NB4 (cell line): ENCODE measurements around the gene NEURL2.

Experiments
- MYC ChIP-seq: IDR thresholded peaks from 2 replicates; pipeline ENCODE4 v1.6.1; 2011; ENCODE audit warnings: low read depth, low read length
- POLR2A ChIP-seq: IDR thresholded peaks from 2 replicates; pipeline ENCODE4 v1.6.1; 2011; ENCODE audit warnings: mild to moderate bottlenecking; ENCODE audit not compliant: insufficient read length; ENCODE audit errors: extremely low read depth
- TF ChIP-seq, protein P1 (sequence below): IDR thresholded peaks from one replicate; pipeline ENCODE4 v1.5.1; 2012; ENCODE audit warnings: low read depth, low read length
- TF ChIP-seq, protein P2 (sequence below): IDR thresholded peaks from 2 replicates; pipeline ENCODE4 v1.6.1; 2011; ENCODE audit warnings: low read depth, low read length

DNA sequence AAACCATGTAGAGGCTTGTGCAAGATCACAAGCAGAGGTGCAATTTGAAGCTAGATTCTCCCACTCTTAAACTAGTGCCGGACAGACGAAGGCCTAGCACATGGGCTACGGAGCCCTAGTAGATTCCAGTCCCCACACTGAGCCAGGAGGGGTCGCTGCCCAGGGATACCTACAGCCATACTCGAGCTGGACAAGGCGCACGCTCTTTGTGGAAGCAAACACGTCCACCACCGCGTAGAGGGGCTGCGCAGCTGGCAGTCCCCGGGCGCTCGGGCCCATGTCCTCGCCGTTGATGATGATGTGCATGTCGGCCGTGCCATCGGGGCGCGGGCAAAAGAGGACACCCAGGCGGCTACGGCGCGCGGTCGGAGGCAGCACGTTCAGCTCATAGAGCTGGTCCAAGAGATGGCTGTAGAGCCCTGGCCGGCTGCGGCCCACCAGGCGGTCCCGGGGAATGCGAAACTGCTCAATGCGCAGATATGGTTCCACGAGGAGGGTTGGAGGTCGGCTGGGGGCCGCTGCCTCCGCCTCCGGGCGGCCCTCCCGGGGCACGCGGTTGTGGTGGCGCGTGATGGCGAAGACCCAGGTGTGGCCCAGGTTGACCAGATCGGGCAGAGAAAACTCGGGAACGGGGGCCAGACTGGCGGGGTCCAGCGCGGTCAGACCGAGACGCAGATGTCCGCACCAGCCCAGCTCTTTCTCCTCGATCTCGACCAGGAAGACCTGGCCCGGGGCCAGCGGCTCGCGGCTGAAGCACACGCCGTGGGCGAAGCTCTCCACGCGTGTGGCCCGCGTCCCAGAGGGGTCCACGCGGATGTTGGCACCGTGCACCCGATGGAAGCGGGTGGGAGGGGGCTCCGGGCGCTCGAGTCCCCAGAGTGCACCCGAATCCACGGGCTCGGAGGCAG is 677 bp downstream of the NEURL2 start:
- TF ChIP-seq POLR2A (no peak), MYC (no peak)
- TF ChIP-seq, protein P1, sequence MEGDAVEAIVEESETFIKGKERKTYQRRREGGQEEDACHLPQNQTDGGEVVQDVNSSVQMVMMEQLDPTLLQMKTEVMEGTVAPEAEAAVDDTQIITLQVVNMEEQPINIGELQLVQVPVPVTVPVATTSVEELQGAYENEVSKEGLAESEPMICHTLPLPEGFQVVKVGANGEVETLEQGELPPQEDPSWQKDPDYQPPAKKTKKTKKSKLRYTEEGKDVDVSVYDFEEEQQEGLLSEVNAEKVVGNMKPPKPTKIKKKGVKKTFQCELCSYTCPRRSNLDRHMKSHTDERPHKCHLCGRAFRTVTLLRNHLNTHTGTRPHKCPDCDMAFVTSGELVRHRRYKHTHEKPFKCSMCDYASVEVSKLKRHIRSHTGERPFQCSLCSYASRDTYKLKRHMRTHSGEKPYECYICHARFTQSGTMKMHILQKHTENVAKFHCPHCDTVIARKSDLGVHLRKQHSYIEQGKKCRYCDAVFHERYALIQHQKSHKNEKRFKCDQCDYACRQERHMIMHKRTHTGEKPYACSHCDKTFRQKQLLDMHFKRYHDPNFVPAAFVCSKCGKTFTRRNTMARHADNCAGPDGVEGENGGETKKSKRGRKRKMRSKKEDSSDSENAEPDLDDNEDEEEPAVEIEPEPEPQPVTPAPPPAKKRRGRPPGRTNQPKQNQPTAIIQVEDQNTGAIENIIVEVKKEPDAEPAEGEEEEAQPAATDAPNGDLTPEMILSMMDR = no peak
- TF ChIP-seq, protein P2, sequence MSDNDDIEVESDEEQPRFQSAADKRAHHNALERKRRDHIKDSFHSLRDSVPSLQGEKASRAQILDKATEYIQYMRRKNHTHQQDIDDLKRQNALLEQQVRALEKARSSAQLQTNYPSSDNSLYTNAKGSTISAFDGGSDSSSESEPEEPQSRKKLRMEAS = no peak
